HepG2 (cell line): Measurements from ENCODE around the gene NMNAT3. TPM values are rescaled to one million over a fixed set of nuclear protein-coding genes. Genes with fewer than 3 reads are reported as not detected.
A peak's percentile ranks its signal among the peaks of the same experiment; 100 is the strongest.

Source experiments
- CHD4 ChIP-seq: fragments of 200-600 bp; sonication (generic); IDR thresholded peaks from 2 replicates; pipeline ENCODE4 v1.7.0; 2017; ENCODE audit warnings: mild to moderate bottlenecking, low read length, borderline replicate concordance
- DMTF1 ChIP-seq: sonication (generic); formaldehyde crosslinking; IDR thresholded peaks from 2 replicates; pipeline ENCODE4 v1.4.0; 2020; ENCODE audit warnings: mild to moderate bottlenecking, missing genetic modification reagents
- GATAD2A ChIP-seq: IDR thresholded peaks from 2 replicates; pipeline ENCODE4 v1.6.1; 2016
- IRF2 ChIP-seq: IDR thresholded peaks from 2 replicates; pipeline ENCODE4 v1.6.1; 2018; ENCODE audit warnings: missing genetic modification reagents, missing compliant biosample characterization
- ISL2 ChIP-seq: sonication (generic); formaldehyde crosslinking; IDR thresholded peaks from 2 replicates; pipeline ENCODE4 v1.5.0; 2020; ENCODE audit warnings: missing genetic modification reagents
- MIXL1 ChIP-seq: IDR thresholded peaks from 2 replicates; pipeline ENCODE4 v1.6.1; 2016
- NR2F2 ChIP-seq: IDR thresholded peaks from 2 replicates; pipeline ENCODE4 v1.6.1; 2012; ENCODE audit warnings: low read depth, inconsistent platforms, borderline replicate concordance
- NR2F6 ChIP-seq, 2 experiments: IDR thresholded peaks; 2 replicates each; pipeline ENCODE4 v1.6.1; 2016; ENCODE audit warnings: antibody characterized with exemption in 1 of 2, mild to moderate bottlenecking in 1 of 2
- REPIN1 ChIP-seq: sonication (generic); formaldehyde crosslinking; IDR thresholded peaks from 2 replicates; pipeline ENCODE4 v1.8.0; 2022; ENCODE audit warnings: missing genetic modification reagents, low read depth, mild to moderate bottlenecking, borderline replicate concordance
- RERE ChIP-seq: IDR thresholded peaks from 2 replicates; pipeline ENCODE4 v1.6.1; 2016; ENCODE audit warnings: low read depth, missing genetic modification reagents, missing compliant biosample characterization
- REXO4 ChIP-seq: sonication (generic); formaldehyde crosslinking; IDR thresholded peaks from 2 replicates; pipeline ENCODE4 v1.8.0; 2022; ENCODE audit warnings: missing genetic modification reagents, mild to moderate bottlenecking, borderline replicate concordance
- SMAD3 ChIP-seq: sonication (generic); formaldehyde crosslinking; IDR thresholded peaks from 2 replicates; pipeline ENCODE4 v1.4.0; 2020; ENCODE audit warnings: missing genetic modification reagents
- SMYD3 ChIP-seq: sonication (generic); formaldehyde crosslinking; IDR thresholded peaks from 2 replicates; pipeline ENCODE4 v1.8.1; 2023; ENCODE audit warnings: mild to moderate bottlenecking, missing genetic modification reagents
- TRAFD1 ChIP-seq: sonication (generic); formaldehyde crosslinking; IDR thresholded peaks from 2 replicates; pipeline ENCODE4 v1.5.1; 2020; ENCODE audit warnings: missing genetic modification reagents, mild to moderate bottlenecking, borderline replicate concordance
- ZNF264 ChIP-seq: sonication (generic); formaldehyde crosslinking; IDR thresholded peaks from 2 replicates; pipeline ENCODE4 v1.4.0; 2020; ENCODE audit warnings: missing genetic modification reagents
- ZNF282 ChIP-seq: fragments of 450-650 bp; IDR thresholded peaks from 2 replicates; pipeline ENCODE4 v1.6.1; 2018; ENCODE audit not compliant: partially characterized antibody
- ZNF44 ChIP-seq: sonication (generic); formaldehyde crosslinking; IDR thresholded peaks from 2 replicates; pipeline ENCODE4 v1.5.1; 2020; ENCODE audit warnings: mild to moderate bottlenecking, missing genetic modification reagents
- ZNF557 ChIP-seq: sonication (generic); formaldehyde crosslinking; IDR thresholded peaks from 2 replicates; pipeline ENCODE4 v1.4.0; 2020; ENCODE audit warnings: missing genetic modification reagents
- ZNF598 ChIP-seq: sonication (generic); formaldehyde crosslinking; IDR thresholded peaks from 2 replicates; pipeline ENCODE4 v1.5.1; 2020; ENCODE audit warnings: mild to moderate bottlenecking, missing genetic modification reagents, borderline replicate concordance
- ZNF670 ChIP-seq: sonication (generic); formaldehyde crosslinking; IDR thresholded peaks from 2 replicates; pipeline ENCODE4 v1.8.0; 2022; ENCODE audit warnings: mild to moderate bottlenecking, missing genetic modification reagents, borderline replicate concordance
- ZNF709 ChIP-seq: sonication (generic); formaldehyde crosslinking; IDR thresholded peaks from 2 replicates; pipeline ENCODE4 v1.5.0; 2020; ENCODE audit warnings: mild to moderate bottlenecking, missing genetic modification reagents
- ZNF720 ChIP-seq: sonication (generic); formaldehyde crosslinking; IDR thresholded peaks from 2 replicates; pipeline ENCODE4 v1.4.0; 2020; ENCODE audit warnings: missing genetic modification reagents
- polyA plus RNA-seq, 8 experiments: library from polyadenylated mRNA; depleted of rRNA in 3 of 8; stranded (reverse) in 7 of 8; unstranded in 1 of 8; fragments of >200 nt; fragmentation: Illumina TruSeq in 4 of 8; extraction: Trizol in 4 of 8; gene quantifications; 2 replicates each; pipeline versions ENCODE4 v1.2.1 to v1.2.3, GENCODE V29; 2011 to 2016; ENCODE audit warnings: low read depth in 4 of 8, missing spikeins in 1 of 8, mixed read lengths in 1 of 8; ENCODE audit not compliant: insufficient read depth in 1 of 8
- total RNA-seq, 5 experiments: library from RNA; depleted of rRNA; stranded (reverse); fragments of >200 nt; fragmentation: Illumina TruSeq; extraction: Trizol; gene quantifications; 2 replicates each; pipeline ENCODE4 v1.2.3, GENCODE V29; 2016; ENCODE audit warnings: low read depth in 1 of 5

Gene NMNAT3
- total and polyA plus RNA-seq, 2 of the 13 experiments (the other 11 are each of a cell fraction or from before 2014, with no cell fraction given): 6.1 to 7.0 TPM

GRCh38 chr3:139677388-139678155 lies at the start of gene NMNAT3 (continued):
- TF ChIP-seq DMTF1 (CRISPR knock-in tag): no peak
- peak; percentile 17; the same call in 1 of the 2 replicates for TF ChIP-seq SMAD3
- TF ChIP-seq GATAD2A: peak; percentile 34; the same call in 1 of the 2 replicates
- no peak for TF ChIP-seq ZNF282
- peak; percentile 30; the same call in 1 of the 2 replicates for TF ChIP-seq ZNF709 (CRISPR knock-in tag)
- 0 out of 2 replicates have a peak, but pooled peaks have one; percentile 37 for TF ChIP-seq SMYD3 (CRISPR knock-in tag)
- no peak for TF ChIP-seq REXO4
- no peak for TF ChIP-seq ZNF557 (CRISPR knock-in tag)
- TF ChIP-seq ZNF44: 0 out of 2 replicates have a peak, but pooled peaks have one; percentile 22
- TF ChIP-seq IRF2 (CRISPR knock-in tag): peak; percentile 59; the same call in 1 of the 2 replicates
- no peak; the same call in 1 of the 2 replicates for TF ChIP-seq ZNF670 (CRISPR knock-in tag)
- peak; percentile 75 for TF ChIP-seq REPIN1 (CRISPR knock-in tag)
- TF ChIP-seq ZNF720 (CRISPR knock-in tag): no peak
- no peak for TF ChIP-seq NR2F2
- TF ChIP-seq ZNF264: no peak
- no peak for TF ChIP-seq MIXL1
- TF ChIP-seq ISL2 (CRISPR knock-in tag): 0 out of 2 replicates have a peak, but pooled peaks have one; percentile 13
- no peak for TF ChIP-seq NR2F6 (IDR thresholded peaks at IDR 0.05)
- peak; percentile 61 for TF ChIP-seq NR2F6 (CRISPR knock-in tag; IDR thresholded peaks at IDR 0.05)
- no peak for TF ChIP-seq CHD4
- TF ChIP-seq ZNF598: peak; percentile 56; the same call in 1 of the 2 replicates
- TF ChIP-seq RERE: no peak
- no peak for TF ChIP-seq TRAFD1 (CRISPR knock-in tag)
